ENCODE results near the gene PID1.

Gene PID1

GRCh38 chr2:229270551-229271410 is at the start of gene PID1:
TSS of gene PID1 (minus strand) at chr2:229271287. CDS start at chr2:229271043, 244 bp downstream.
- DNase-seq: no peak

- no peak for DNase-seq
Measured at GRCh38 chr2:229319558-229319957, 48.5 kb upstream of the PID1 start.

- DNase-seq: no peak
Measured at GRCh38 chr2:229314117-229314516, 43.0 kb upstream of the PID1 start.

- DNase-seq: no peak
Measured at GRCh38 chr2:229313591-229313990, 42.5 kb upstream of the PID1 start.

- no peak for DNase-seq
Measured at GRCh38 chr2:229301237-229301636, 30.1 kb upstream of the PID1 start.

GRCh38 chr2:229300790-229301189 is 29.7 kb upstream of the PID1 start:
- DNase-seq: no peak

GRCh38 chr2:229300371-229300770 is 29.3 kb upstream of the PID1 start:
- DNase-seq: no peak

GRCh38 chr2:229297247-229297646 is 26.2 kb upstream of the PID1 start:
- DNase-seq: no peak

GRCh38 chr2:229296536-229296935 is 25.4 kb upstream of the PID1 start:
- DNase-seq: no peak

GRCh38 chr2:229296016-229296415 is 24.9 kb upstream of the PID1 start:
- no peak for DNase-seq

GRCh38 chr2:229287823-229288222 is 16.7 kb upstream of the PID1 start:
- DNase-seq: no peak

- DNase-seq: no peak
Measured at GRCh38 chr2:229282758-229283546, 11.9 kb upstream of the PID1 start.

GRCh38 chr2:229279516-229279915 is 8.4 kb upstream of the PID1 start:
- no peak for DNase-seq

- DNase-seq: no peak
Measured at GRCh38 chr2:229275506-229275905, 4.4 kb upstream of the PID1 start.

GRCh38 chr2:229273723-229274338 is 2.7 kb upstream of the PID1 start:
- no peak for DNase-seq

GRCh38 chr2:229273006-229273722 is 2.1 kb upstream of the PID1 start:
- no peak for DNase-seq

- DNase-seq: no peak
Measured at GRCh38 chr2:229269941-229270340, 1.1 kb downstream of the PID1 start.

GRCh38 chr2:229269146-229269545 is 1.9 kb downstream of the PID1 start:
- DNase-seq: no peak

- DNase-seq: no peak
Measured at GRCh38 chr2:229268626-229269025, 2.5 kb downstream of the PID1 start.

- DNase-seq: no peak
Measured at GRCh38 chr2:229267080-229267479, 4.0 kb downstream of the PID1 start.

- no peak for DNase-seq
Measured at GRCh38 chr2:229265727-229266126, 5.4 kb downstream of the PID1 start.

- DNase-seq: no peak
Measured at GRCh38 chr2:229261599-229261998, 9.5 kb downstream of the PID1 start.

- no peak for DNase-seq
Measured at GRCh38 chr2:229261076-229261475, 10.0 kb downstream of the PID1 start.
